GM03348 (cell line): ENCODE results near the gene RNF14.
A peak's percentile ranks its signal among the peaks of the same experiment; 100 is the strongest.

Experiments used
- DNase-seq: peaks from one replicate; pipeline ENCODE4 v3.0.0; 2012; ENCODE audit warnings: low spot score

RNF14 gene

GRCh38 chr5:141948812-141949211 is 20.1 kb upstream of the RNF14 start:
- DNase-seq = no peak

GRCh38 chr5:141949511-141949910 is 19.4 kb upstream of the RNF14 start:
- no peak for DNase-seq

GRCh38 chr5:141950207-141951005 is 18.5 kb upstream of the RNF14 start:
- DNase-seq = no peak

- DNase-seq = no peak
These were observed 17.5 kb upstream of the RNF14 start for GRCh38 chr5:141951332-141951781.

- no peak for DNase-seq
These were observed 16.9 kb upstream of the RNF14 start for GRCh38 chr5:141952020-141952419.

GRCh38 chr5:141954194-141954593 is 14.7 kb upstream of the RNF14 start:
- DNase-seq = no peak

GRCh38 chr5:141957367-141957996 is 11.4 kb upstream of the RNF14 start:
- no peak for DNase-seq

- DNase-seq = no peak
These were observed 10.8 kb upstream of the RNF14 start, which contains the start of gene PCDH12 for GRCh38 chr5:141958113-141958512. Gene PCDH12 (minus strand): TSS chr5:141958202. CDS start chr5:141957851, 351 bp downstream.

GRCh38 chr5:141958546-141959172 is 10.2 kb upstream of the RNF14 start:
- DNase-seq = no peak

GRCh38 chr5:141960018-141960417 is 8.9 kb upstream of the RNF14 start:
- DNase-seq = no peak

- DNase-seq = peak; percentile 92
These were observed 8.2 kb upstream of the RNF14 start for GRCh38 chr5:141960449-141961323.

GRCh38 chr5:141961466-141961865 is 7.4 kb upstream of the RNF14 start:
- DNase-seq = no peak

- no peak for DNase-seq
These were observed 5.2 kb upstream of the RNF14 start for GRCh38 chr5:141963701-141964100.

GRCh38 chr5:141965071-141965470 is 3.8 kb upstream of the RNF14 start:
- no peak for DNase-seq

GRCh38 chr5:141966275-141966962 is 2.5 kb upstream of the RNF14 start:
- no peak for DNase-seq

- no peak for DNase-seq
These were observed 2.0 kb upstream of the RNF14 start for GRCh38 chr5:141966963-141967333.

- peak; percentile 40 for DNase-seq
These were observed 1.2 kb downstream of the RNF14 start for GRCh38 chr5:141969783-141970771.

- no peak for DNase-seq
These were observed 5.1 kb downstream of the RNF14 start for GRCh38 chr5:141973871-141974595.

- DNase-seq = no peak
These were observed 7.3 kb downstream of the RNF14 start for GRCh38 chr5:141976176-141976575.

GRCh38 chr5:141978389-141978788 is 9.5 kb downstream of the RNF14 start:
- no peak for DNase-seq
